ENCODE results near the gene MKS1. TPM values are rescaled to one million over a fixed set of nuclear protein-coding genes. Genes with fewer than 3 reads are reported as not detected.

The MKS1 gene
- polyA plus RNA-seq, 2 of the 4 experiments (the other 2 are of a cell fraction), result 16.2 to 18.6 TPM

- DNase-seq (ENCODE audit: low read depth in 1 of 2, low spot score in 1 of 2) (no peak), FAIRE-seq (no peak), ATAC-seq (no peak)
- TF ChIP-seq REST (IDR thresholded peaks at IDR 0.05) (no peak), CHD2 (IDR thresholded peaks at IDR 0.05; ENCODE audit: low read length, partially characterized antibody) (no peak), HES2 (IDR thresholded peaks at IDR 0.05) (no peak), POLR2AphosphoS2 (conservative IDR thresholded peaks at IDR 0.05; ENCODE audit: low read length) (no peak), EP300 (IDR thresholded peaks at IDR 0.05) (no peak), MAFK (IDR thresholded peaks at IDR 0.05; ENCODE audit: partially characterized antibody) (no peak)
- no peaks in the 10 kb centered on the region for H3K9me3 ChIP-seq
- ChIA-PET CTCF (interaction anchor here (1.6 to 1.7 kb wide), 2 partner anchors 16 to 34 kb away, joined by 8 to 12 read pairs; no protein-coding TSS in a partner anchor), POLR2A (no interaction called here)
- no peaks in the 10 kb centered on the region for H3K4me1 ChIP-seq
- 47% methylated on average over 3 of the region's 3 CpGs for WGBS (ENCODE audit: missing lambda C conversion rate)
- H3K4me3 ChIP-seq, result no peak overlapping the region
- H3K4me2 ChIP-seq, result no peak overlapping the region
- H3K27ac ChIP-seq, result no peak overlapping the region
Measured at GRCh38 chr17:58233543-58233942, 14.5 kb upstream of the MKS1 start.

GRCh38 chr17:58232707-58233156, 13.7 kb upstream of the MKS1 start:
- no peak overlapping the region for H3K27ac ChIP-seq
- ChIA-PET CTCF (interaction anchor here (1.6 to 2.6 kb wide), 3 partner anchors 17 to 85 kb away, joined by 8 to 12 read pairs (median 10); no protein-coding TSS in a partner anchor), POLR2A (no interaction called here)
- WGBS (ENCODE audit: missing lambda C conversion rate), result 39% methylated on average over 12 of the region's 12 CpGs
- TF ChIP-seq HDAC2 (IDR thresholded peaks at IDR 0.05) (no peak), ESRRA (IDR thresholded peaks at IDR 0.05; ENCODE audit: borderline replicate concordance, low read length) (no peak), TFCP2L1 (CRISPR knock-in tag; IDR thresholded peaks at IDR 0.05) (no peak)
- H3K4me1 ChIP-seq, result no peaks in the 10 kb centered on the region
- ATAC-seq (peak; percentile 65 to 66), DNase-seq (ENCODE audit: low read depth in 1 of 2, low spot score in 1 of 2) (peak in 1 of 2 experiments; percentile 44), FAIRE-seq (no peak)
- H3K4me2 ChIP-seq, result no peak overlapping the region
- H3K9me3 ChIP-seq, result no peaks in the 10 kb centered on the region
- H3K4me3 ChIP-seq, result no peak overlapping the region

GRCh38 chr17:58231641-58232040, 12.6 kb upstream of the MKS1 start:
- H3K4me2 ChIP-seq, result no peak overlapping the region
- no peaks in the 10 kb centered on the region for H3K9me3 ChIP-seq
- 49% methylated on average over 2 of the region's 2 CpGs for WGBS (ENCODE audit: missing lambda C conversion rate)
- ChIA-PET CTCF (interaction anchor here (1.0 to 7.4 kb wide), 6 partner anchors 11 to 86 kb away, joined by 3 to 69 read pairs (median 9); no protein-coding TSS in a partner anchor), POLR2A (no interaction called here)
- no peak overlapping the region for H3K4me3 ChIP-seq
- no peaks in the 10 kb centered on the region for H3K4me1 ChIP-seq
- FAIRE-seq (no peak), DNase-seq (ENCODE audit: low read depth in 1 of 2, low spot score in 1 of 2) (no peak), ATAC-seq (no peak)
- H3K27ac ChIP-seq, result no peak overlapping the region
- TF ChIP-seq HES2 (IDR thresholded peaks at IDR 0.05) (no peak), HDAC2 (IDR thresholded peaks at IDR 0.05) (no peak), HOXA7 (CRISPR knock-in tag; IDR thresholded peaks at IDR 0.05) (no peak), CHD4 (IDR thresholded peaks at IDR 0.05; ENCODE audit: borderline replicate concordance) (no peak), USF2 (IDR thresholded peaks at IDR 0.05) (no peak), MYC (IDR thresholded peaks at IDR 0.05; ENCODE audit: borderline replicate concordance, low read length) (no peak), REST (IDR thresholded peaks at IDR 0.05) (no peak), ELK1 (IDR thresholded peaks at IDR 0.05; ENCODE audit: low read depth, low read length) (no peak), FOSB (CRISPR knock-in tag; IDR thresholded peaks at IDR 0.05) (no peak), CBX8 (IDR thresholded peaks at IDR 0.05) (no peak), PHF8 (IDR thresholded peaks at IDR 0.05; ENCODE audit: borderline replicate concordance, low read depth) (no peak), EP300 (IDR thresholded peaks at IDR 0.05) (no peak), RCOR1 (IDR thresholded peaks at IDR 0.05; ENCODE audit: low read depth, low read length) (no peak), RARB (CRISPR knock-in tag; IDR thresholded peaks at IDR 0.05) (no peak), E2F6 (IDR thresholded peaks at IDR 0.05; ENCODE audit: borderline replicate concordance, low read depth) (no peak), RFX5 (IDR thresholded peaks at IDR 0.05) (no peak), MAFK (IDR thresholded peaks at IDR 0.05; ENCODE audit: partially characterized antibody) (no peak), ZFP36 (IDR thresholded peaks at IDR 0.05; ENCODE audit: borderline replicate concordance, partially characterized antibody) (no peak)
